Measurements from ENCODE around the gene GPX2. TPM values are rescaled to one million over a fixed set of nuclear protein-coding genes. Genes with fewer than 3 reads are reported as not detected.

Gene GPX2
- total RNA-seq, 6 donors from 2014 or later, result 0.91 to 9.5 (median 2.2) TPM

DNA sequence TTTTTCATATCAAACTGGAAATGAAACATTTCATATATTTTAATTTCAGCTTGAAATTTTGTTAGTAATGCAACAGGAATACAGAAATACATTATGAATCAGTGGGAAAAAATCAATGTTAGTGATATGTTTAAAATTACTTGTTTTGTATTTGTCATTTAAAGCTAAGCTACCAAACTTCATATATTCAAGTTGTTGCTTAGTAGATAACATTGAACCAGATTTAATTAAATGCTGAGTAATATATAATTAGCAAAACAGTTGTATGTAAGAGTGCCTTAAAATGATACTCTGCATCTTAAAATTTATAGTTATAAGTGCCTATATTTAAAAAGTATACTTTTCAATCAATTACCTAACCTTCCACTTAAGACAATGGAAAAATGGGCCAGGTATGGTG lies 23.3 kb downstream of the GPX2 start:
- DNase-seq, result no peak
- peaks cover 0 to 4% (median 1%) of the 10 kb centered on the region in 4 donors for H3K36me3 ChIP-seq
- H3K4me3 ChIP-seq, result no peak overlapping the region
- no peak for ATAC-seq (ENCODE audit: low FRiP score in 2 of 2)
- H3K27me3 ChIP-seq, result no peaks in the 10 kb centered on the region
- H3K4me1 ChIP-seq, result peaks cover 22 to 53% (median 24%) of the 10 kb centered on the region in 4 donors
- no peaks in the 10 kb centered on the region for H3K9me3 ChIP-seq
- H3K27ac ChIP-seq, result peak overlapping the region in 1 of 4 donors; percentile 40
- TF ChIP-seq EP300 (IDR thresholded peaks at IDR 0.05), result no peak
- TF ChIP-seq, protein P1, sequence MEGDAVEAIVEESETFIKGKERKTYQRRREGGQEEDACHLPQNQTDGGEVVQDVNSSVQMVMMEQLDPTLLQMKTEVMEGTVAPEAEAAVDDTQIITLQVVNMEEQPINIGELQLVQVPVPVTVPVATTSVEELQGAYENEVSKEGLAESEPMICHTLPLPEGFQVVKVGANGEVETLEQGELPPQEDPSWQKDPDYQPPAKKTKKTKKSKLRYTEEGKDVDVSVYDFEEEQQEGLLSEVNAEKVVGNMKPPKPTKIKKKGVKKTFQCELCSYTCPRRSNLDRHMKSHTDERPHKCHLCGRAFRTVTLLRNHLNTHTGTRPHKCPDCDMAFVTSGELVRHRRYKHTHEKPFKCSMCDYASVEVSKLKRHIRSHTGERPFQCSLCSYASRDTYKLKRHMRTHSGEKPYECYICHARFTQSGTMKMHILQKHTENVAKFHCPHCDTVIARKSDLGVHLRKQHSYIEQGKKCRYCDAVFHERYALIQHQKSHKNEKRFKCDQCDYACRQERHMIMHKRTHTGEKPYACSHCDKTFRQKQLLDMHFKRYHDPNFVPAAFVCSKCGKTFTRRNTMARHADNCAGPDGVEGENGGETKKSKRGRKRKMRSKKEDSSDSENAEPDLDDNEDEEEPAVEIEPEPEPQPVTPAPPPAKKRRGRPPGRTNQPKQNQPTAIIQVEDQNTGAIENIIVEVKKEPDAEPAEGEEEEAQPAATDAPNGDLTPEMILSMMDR (IDR thresholded peaks at IDR 0.05), result no peak
- TF ChIP-seq POLR2AphosphoS5 (IDR thresholded peaks at IDR 0.05), result no peak
- TF ChIP-seq POLR2A (IDR thresholded peaks at IDR 0.05), result no peak

- Histone ChIP-seq H3K36me3 (no peaks in the 10 kb centered on the region), H3K4me3 (no peak overlapping the region), H3K4me1 (peaks cover 22 to 57% (median 24%) of the 10 kb centered on the region in 4 donors), H3K27me3 (no peaks in the 10 kb centered on the region), H3K27ac (peak overlapping the region in 1 of 4 donors; percentile 27), H3K9me3 (no peaks in the 10 kb centered on the region)
- WGBS, 2 donors, result 91 to 93% methylated on average over 4 of the region's 4 CpGs
- no peak for ATAC-seq (ENCODE audit: low FRiP score in 2 of 2)
- no peak for DNase-seq
- TF ChIP-seq POLR2AphosphoS5 (IDR thresholded peaks at IDR 0.05) (no peak), EP300 (IDR thresholded peaks at IDR 0.05) (no peak), POLR2A (IDR thresholded peaks at IDR 0.05) (no peak)
- TF ChIP-seq, protein P1 (IDR thresholded peaks at IDR 0.05), result no peak
Measured at GRCh38 chr14:64918216-64918615, 24.3 kb downstream of the GPX2 start.

DNA sequence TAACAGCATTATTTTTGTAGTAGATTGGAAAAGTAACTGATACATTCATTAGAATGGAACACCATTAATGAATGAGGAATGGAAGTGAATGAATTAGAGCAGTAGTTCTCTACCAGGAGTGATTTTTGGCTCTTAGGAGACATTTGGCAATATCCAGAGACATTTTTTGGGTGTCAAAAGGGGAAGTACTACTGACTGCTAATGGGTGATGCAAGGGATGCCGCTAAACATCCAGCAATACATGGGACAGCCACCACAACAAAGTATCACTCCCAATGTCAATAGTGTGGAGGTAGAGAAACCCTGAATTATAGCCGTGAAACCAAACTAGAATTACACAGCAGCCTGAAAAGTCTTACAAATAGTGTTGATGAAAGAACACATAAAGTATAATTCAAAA lies 26.7 kb downstream of the GPX2 start:
- Histone ChIP-seq H3K4me3 (peak overlapping the region in 1 of 4 donors; percentile 70), H3K4me1 (peaks cover 22 to 57% (median 24%) of the 10 kb centered on the region in 4 donors)
- 65 to 77% methylated on average over 2 of the region's 2 CpGs for WGBS, 2 donors

DNA sequence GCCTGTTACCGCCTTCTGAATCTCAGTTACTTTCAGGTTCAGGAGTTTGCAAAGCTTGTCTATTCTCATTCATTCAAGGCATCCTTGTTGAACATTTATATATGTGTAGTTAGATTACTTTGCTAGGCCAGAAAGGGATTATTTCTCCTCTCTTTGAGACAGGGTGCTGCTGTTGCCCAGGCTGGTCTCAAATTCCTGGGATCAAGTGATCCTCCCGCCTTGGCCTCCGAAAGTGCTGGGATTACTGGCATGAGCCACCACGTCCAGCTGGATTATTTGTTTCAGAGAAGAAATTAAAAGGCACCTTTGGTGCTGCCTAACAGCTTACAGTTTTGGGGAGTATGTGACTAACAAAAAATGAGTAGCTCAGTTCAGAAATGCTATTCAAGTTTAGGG lies 27.5 kb downstream of the GPX2 start:
- ATAC-seq (ENCODE audit: low FRiP score in 2 of 2) (no peak), DNase-seq (no peak)
- H3K9me3 ChIP-seq, result no peaks in the 10 kb centered on the region
- no peaks in the 10 kb centered on the region for H3K36me3 ChIP-seq
- peaks cover 20 to 50% (median 24%) of the 10 kb centered on the region in 4 donors for H3K4me1 ChIP-seq
- WGBS, 2 donors, result 23 to 31% methylated on average over 4 of the region's 4 CpGs
- H3K4me3 ChIP-seq, result peak overlapping the region; percentile 70 to 94 (median 85)
- no peak for TF ChIP-seq POLR2AphosphoS5 (IDR thresholded peaks at IDR 0.05)
- no peak for TF ChIP-seq EP300 (IDR thresholded peaks at IDR 0.05)
- TF ChIP-seq, protein P1 (IDR thresholded peaks at IDR 0.05), result no peak
- TF ChIP-seq POLR2A (IDR thresholded peaks at IDR 0.05), result no peak
- H3K27me3 ChIP-seq, result no peaks in the 10 kb centered on the region
- H3K27ac ChIP-seq, result peak overlapping the region; percentile 92 to 100 (median 98)

More for the DNA sequence above, 26.7 kb downstream of the GPX2 start:
- ATAC-seq (ENCODE audit: low FRiP score in 2 of 2), result no peak
- Histone ChIP-seq H3K36me3 (no peaks in the 10 kb centered on the region), H3K27ac (peak overlapping the region in 1 of 4 donors; percentile 99), H3K27me3 (no peaks in the 10 kb centered on the region), H3K9me3 (no peaks in the 10 kb centered on the region)
- TF ChIP-seq POLR2A (IDR thresholded peaks at IDR 0.05) (no peak), POLR2AphosphoS5 (IDR thresholded peaks at IDR 0.05) (no peak), EP300 (IDR thresholded peaks at IDR 0.05) (no peak)
- TF ChIP-seq, protein P1 (IDR thresholded peaks at IDR 0.05), result no peak
- peak in 1 of 2 donors; percentile 35 for DNase-seq

Data from upper lobe of left lung (tissue), 6 donors.